Measurements from ENCODE around the gene RUNX1. TPM values are rescaled to one million over a fixed set of nuclear protein-coding genes. Genes with fewer than 3 reads are reported as not detected.

Gene RUNX1
- total and polyA plus RNA-seq, 10 of the 15 experiments (the other 5 are each of a cell fraction or from before 2014, with no cell fraction given) = 0.90 to 15.2 (median 4.1) TPM

GRCh38 chr21:34795548-34796180 lies 253.4 kb downstream of the RUNX1 start (continued):
- TF ChIP-seq SMARCA5 (IDR thresholded peaks at IDR 0.05) (no peak), BACH1 (IDR thresholded peaks at IDR 0.05; ENCODE audit: borderline replicate concordance) (no peak), IKZF2 (IDR thresholded peaks at IDR 0.05) (no peak), EED (IDR thresholded peaks at IDR 0.05; ENCODE audit: low read depth) (no peak), SKIL (IDR thresholded peaks at IDR 0.05; ENCODE audit: low read depth, poor library complexity, severe bottlenecking) (no peak), BMI1 (IDR thresholded peaks at IDR 0.05; ENCODE audit: borderline replicate concordance) (no peak), CREB1 (IDR thresholded peaks at IDR 0.05; ENCODE audit: low read depth) (no peak), E4F1 (IDR thresholded peaks at IDR 0.05; ENCODE audit: borderline replicate concordance, partially characterized antibody) (no peak)

GRCh38 chr21:34795175-34795547 lies 253.9 kb downstream of the RUNX1 start:
- ChIA-PET SMC1A (ENCODE audit: uncharacterized antibody, unreplicated experiment) (interaction anchor here (0.6 to 0.8 kb wide), 2 partner anchors 19 to 1351 kb away, joined by 3 read pairs; no protein-coding TSS in a partner anchor), RAD21 (ENCODE audit: unreplicated experiment) (no interaction called here), POLR2A (no interaction called here), CTCF (no interaction called here)
- in situ Hi-C loops (cut with MboI) (no loop called here), intact Hi-C loops (cut with micrococcal nuclease; ENCODE audit: unreplicated experiment) (no loop called here)
- H3K36me3 ChIP-seq (ENCODE audit: control insufficient read depth in 2 of 2, insufficient read depth in 2 of 2, low read length in 1 of 2) = no peaks in the 10 kb centered on the region; a peak in 2 of 4 replicates
- H3K27me3 ChIP-seq (replicated peaks in 1 of 2; ENCODE audit: control insufficient read depth in 2 of 2, insufficient read depth in 2 of 2, low read length in 1 of 2) = no peaks in the 10 kb centered on the region
- WGBS (ENCODE audit: insufficient coverage, insufficient replicate concordance, low lambda C conversion rate, missing lambda C conversion rate) = 79% methylated on average over 5 of the region's 5 CpGs
- H4K20me1 ChIP-seq (ENCODE audit: control insufficient read depth, insufficient read depth) = no peaks in the 10 kb centered on the region
- no peaks in the 10 kb centered on the region for H3K9me3 ChIP-seq (replicated peaks; ENCODE audit: control insufficient read depth, insufficient read depth, low read length)
- DNase-seq (ENCODE audit: low read depth, low spot score) = no peak
- no peak overlapping the region for H3K27ac ChIP-seq (ENCODE audit: control insufficient read depth, insufficient read depth)
- no peaks in the 10 kb centered on the region for H3K4me1 ChIP-seq (ENCODE audit: control insufficient read depth, insufficient read depth, low read length)
- BruUV-seq (replicated peaks) = no TSS peak
- H3K9ac ChIP-seq (ENCODE audit: control insufficient read depth, insufficient read depth, low read length) = no peak overlapping the region
- H3K79me2 ChIP-seq (ENCODE audit: control insufficient read depth, insufficient read depth, low read length) = no peaks in the 10 kb centered on the region
- FAIRE-seq = no peak
- H3K4me3 ChIP-seq = no peak overlapping the region
- H3K4me2 ChIP-seq (ENCODE audit: control insufficient read depth, insufficient read depth) = no peak overlapping the region
- no peak overlapping the region for H2AFZ ChIP-seq (ENCODE audit: control insufficient read depth, low read depth, low read length)
- ATAC-seq = no peak
- TF ChIP-seq STAT1 (conservative IDR thresholded peaks at IDR 0.05) = no peak
- no peak for TF ChIP-seq CEBPB (IDR thresholded peaks at IDR 0.05; ENCODE audit: borderline replicate concordance in 1 of 2, low read depth in 2 of 2, low read length in 2 of 2)
- no peak for TF ChIP-seq HSF1 (IDR thresholded peaks at IDR 0.05; ENCODE audit: low read depth, low read length)
- no peak for TF ChIP-seq RCOR1 (conservative IDR thresholded peaks at IDR 0.05; ENCODE audit: low read depth, low read length)
- TF ChIP-seq HDAC2 (IDR thresholded peaks at IDR 0.05) = no peak
- no peak for TF ChIP-seq EZH2 (IDR thresholded peaks at IDR 0.05; ENCODE audit: borderline replicate concordance, control insufficient read depth, low read depth, low read length)

Measured in GM12878 (cell line).